Muscle layer of colon (tissue), 2 donors: ENCODE results near the gene TMCO5A.
"Not testable (repeated sequence)": the region's sequence is repeated elsewhere in the genome, so short reads cannot be mapped to it uniquely, and the experiment has no call there.

Source experiments
- H3K27ac ChIP-seq: one replicate; pipeline ENCODE4 v1.7.0; 2013; ENCODE audit warnings: low read depth, mild to moderate bottlenecking, low read length, moderate library complexity
- H3K27me3 ChIP-seq, 2 donors: one replicate each; pipeline ENCODE4 v1.7.0; 2013; ENCODE audit warnings: low read length in 2 of 2, mild to moderate bottlenecking in 2 of 2; ENCODE audit not compliant: insufficient read depth in 2 of 2, control insufficient read depth in 1 of 2
- H3K36me3 ChIP-seq: one replicate; pipeline ENCODE4 v1.7.0; 2013; ENCODE audit warnings: mild to moderate bottlenecking, low read length; ENCODE audit not compliant: insufficient read depth
- H3K4me1 ChIP-seq: one replicate; pipeline ENCODE4 v1.7.0; 2013; ENCODE audit warnings: mild to moderate bottlenecking, low read length; ENCODE audit not compliant: insufficient read depth
- H3K4me3 ChIP-seq, 2 donors: one replicate each; pipeline ENCODE4 v1.7.0; 2013; ENCODE audit warnings: low read length in 2 of 2, low read depth in 1 of 2, mild to moderate bottlenecking in 1 of 2, moderate library complexity in 1 of 2
- H3K9ac ChIP-seq: one replicate; pipeline ENCODE4 v1.7.0; 2013; ENCODE audit warnings: low read length
- H3K9me3 ChIP-seq: one replicate; pipeline ENCODE4 v1.7.0; 2013; ENCODE audit warnings: mild to moderate bottlenecking, low read length
- donor health status: abdominal sarcoma.
- donor health status: Adenocarcinoma of cecum.

TMCO5A gene

DNA sequence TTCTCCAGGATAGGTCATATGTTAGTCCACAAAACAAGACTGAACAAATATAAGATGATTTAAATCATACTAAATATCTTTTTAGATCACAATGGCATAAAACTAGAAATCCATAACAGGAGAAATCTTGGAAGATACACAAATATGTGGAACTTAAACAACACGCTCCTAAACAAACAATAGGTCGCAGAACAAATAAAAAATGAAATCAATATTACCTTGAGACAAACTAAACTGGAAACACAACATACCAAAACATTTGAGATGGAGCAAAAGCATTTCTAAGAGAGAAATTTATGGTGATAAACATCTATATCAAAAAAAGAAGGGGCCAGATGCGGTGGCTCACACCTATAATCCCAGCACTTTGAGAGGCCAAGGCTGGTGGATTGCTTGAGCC, 8.3 kb upstream of the TMCO5A start:
- Histone ChIP-seq H3K27me3 (no peaks in the 10 kb centered on the region), H3K36me3 (no peaks in the 10 kb centered on the region), H3K9ac (no peak overlapping the region), H3K4me1 (no peaks in the 10 kb centered on the region), H3K27ac (no peak overlapping the region), H3K4me3 (no peak overlapping the region), H3K9me3 (no peaks in the 10 kb centered on the region)

- Histone ChIP-seq H3K4me3 (no peak overlapping the region), H3K9ac (no peak overlapping the region), H3K9me3 (no peaks in the 10 kb centered on the region), H3K27me3 (no peaks in the 10 kb centered on the region), H3K27ac (no peak overlapping the region), H3K36me3 (no peaks in the 10 kb centered on the region), H3K4me1 (no peaks in the 10 kb centered on the region)
These were observed 5.2 kb upstream of the TMCO5A start for GRCh38 chr15:37929238-37929637.

DNA sequence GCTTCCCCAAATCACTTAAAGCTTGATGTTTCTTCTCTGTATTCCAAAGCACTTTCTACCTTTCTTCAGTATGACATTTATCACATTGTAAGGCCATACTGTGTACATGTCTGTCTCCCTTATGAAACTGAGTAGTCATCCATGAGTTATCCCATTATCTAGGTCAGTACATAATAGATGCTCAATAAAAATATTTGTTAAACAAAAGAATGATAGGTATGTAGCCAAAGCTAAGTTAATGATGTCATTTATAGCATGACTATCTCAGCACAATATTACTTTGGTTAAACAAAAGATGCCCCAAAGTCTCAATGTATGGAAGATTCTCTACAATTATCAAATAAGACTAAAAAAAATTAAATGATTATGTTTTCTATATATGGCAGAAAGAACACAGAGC, 3.1 kb upstream of the TMCO5A start:
- H3K9ac ChIP-seq, result no peak overlapping the region

DNA sequence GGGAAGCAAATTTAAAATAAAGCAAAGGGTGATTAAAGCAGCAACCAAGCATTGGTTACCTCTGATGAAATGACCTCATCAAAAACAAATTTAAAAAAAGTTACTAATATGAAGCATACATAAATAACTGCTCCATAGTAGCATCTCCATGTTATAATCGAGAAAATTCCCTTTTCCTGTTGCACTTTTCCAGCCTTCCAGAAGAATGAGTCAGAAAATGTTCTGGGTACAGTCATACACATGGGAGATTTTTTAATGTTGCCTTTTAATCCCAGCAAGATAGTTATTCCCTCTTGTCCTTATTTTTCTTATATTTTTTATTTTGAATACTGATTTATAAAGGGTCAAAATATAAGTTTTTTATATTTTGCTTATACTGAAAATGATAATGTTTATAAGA, 2.6 kb upstream of the TMCO5A start:
- H3K27me3 ChIP-seq, result no peaks in the 10 kb centered on the region
- no peaks in the 10 kb centered on the region for H3K4me1 ChIP-seq
- H3K9me3 ChIP-seq, result no peaks in the 10 kb centered on the region
- no peaks in the 10 kb centered on the region for H3K36me3 ChIP-seq
- no peak overlapping the region for H3K9ac ChIP-seq
- H3K27ac ChIP-seq, result no peak overlapping the region
- no peak overlapping the region for H3K4me3 ChIP-seq

More for the DNA sequence above, 3.1 kb upstream of the TMCO5A start:
- Histone ChIP-seq H3K4me1 (no peaks in the 10 kb centered on the region), H3K27me3 (no peaks in the 10 kb centered on the region), H3K4me3 (no peak overlapping the region), H3K27ac (no peak overlapping the region), H3K9me3 (no peaks in the 10 kb centered on the region), H3K36me3 (no peaks in the 10 kb centered on the region)

DNA sequence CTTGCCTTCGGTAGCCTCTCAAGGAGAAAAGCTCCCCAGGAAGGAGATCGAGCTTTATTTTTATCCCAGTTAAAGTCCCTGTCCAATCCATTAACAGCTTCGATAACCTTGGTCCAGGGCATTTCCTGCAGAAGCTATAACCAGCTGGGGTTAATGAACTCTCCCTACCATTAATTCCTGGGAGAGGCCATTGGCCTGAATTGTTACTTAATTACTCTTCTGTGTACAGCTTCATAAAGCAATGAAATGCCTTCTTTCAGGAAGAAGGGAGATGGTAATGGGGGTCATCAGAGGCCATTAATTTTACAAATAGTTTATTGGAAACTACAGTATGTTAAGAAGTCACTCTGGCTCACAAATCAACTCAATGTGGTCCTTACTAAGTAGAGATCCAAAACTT, 1.9 kb upstream of the TMCO5A start:
- H3K9me3 ChIP-seq, result no peaks in the 10 kb centered on the region
- no peaks in the 10 kb centered on the region for H3K36me3 ChIP-seq
- no peaks in the 10 kb centered on the region for H3K4me1 ChIP-seq
- no peak overlapping the region for H3K9ac ChIP-seq
- no peak overlapping the region for H3K4me3 ChIP-seq
- H3K27ac ChIP-seq, result no peak overlapping the region
- no peaks in the 10 kb centered on the region for H3K27me3 ChIP-seq

GRCh38 chr15:37933666-37934065, 774 bp upstream of the TMCO5A start:
- Histone ChIP-seq H3K9ac (no peak overlapping the region), H3K4me1 (no peaks in the 10 kb centered on the region), H3K4me3 (no peak overlapping the region), H3K27ac (no peak overlapping the region), H3K27me3 (no peaks in the 10 kb centered on the region), H3K36me3 (no peaks in the 10 kb centered on the region), H3K9me3 (no peaks in the 10 kb centered on the region)

GRCh38 chr15:37940876-37941275, 6.4 kb downstream of the TMCO5A start:
- H3K4me3 ChIP-seq, result no peak overlapping the region
- no peaks in the 10 kb centered on the region for H3K27me3 ChIP-seq
- no peaks in the 10 kb centered on the region for H3K9me3 ChIP-seq
- H3K27ac ChIP-seq, result no peak overlapping the region
- H3K36me3 ChIP-seq, result no peaks in the 10 kb centered on the region
- no peak overlapping the region for H3K9ac ChIP-seq
- no peaks in the 10 kb centered on the region for H3K4me1 ChIP-seq

- H3K4me3 ChIP-seq, result no peak overlapping the region
- no peaks in the 10 kb centered on the region for H3K27me3 ChIP-seq
- no peaks in the 10 kb centered on the region for H3K4me1 ChIP-seq
- no peak overlapping the region for H3K27ac ChIP-seq
- no peak overlapping the region for H3K9ac ChIP-seq
- H3K9me3 ChIP-seq, result no peaks in the 10 kb centered on the region
- H3K36me3 ChIP-seq, result no peaks in the 10 kb centered on the region
These were observed 7.3 kb downstream of the TMCO5A start for GRCh38 chr15:37941779-37942178.

DNA sequence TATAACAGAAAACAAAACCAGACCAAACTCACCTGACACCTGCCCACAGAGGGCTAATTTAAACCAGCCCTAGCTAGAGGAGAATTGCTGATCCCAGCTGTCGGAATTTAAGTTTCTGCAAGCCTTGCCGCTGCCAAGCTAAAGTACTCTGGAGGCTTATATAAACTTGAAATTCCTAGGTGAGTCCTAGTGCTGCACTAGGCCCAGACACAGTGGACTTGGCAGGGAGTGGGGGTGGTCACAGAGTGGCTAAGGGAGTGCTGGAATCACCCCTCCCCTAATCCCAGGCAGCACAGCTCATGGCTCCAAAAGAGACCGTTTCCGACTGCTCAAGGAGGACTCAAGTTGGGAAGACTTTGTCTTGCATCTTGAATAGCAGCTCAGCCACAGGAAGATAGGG, 17.6 kb downstream of the TMCO5A start:
- Histone ChIP-seq H3K4me3 (no peak overlapping the region), H3K36me3 (no peaks in the 10 kb centered on the region), H3K27ac (no peak overlapping the region), H3K27me3 (no peaks in the 10 kb centered on the region), H3K4me1 (no peaks in the 10 kb centered on the region), H3K9ac (no peak overlapping the region), H3K9me3 (no peaks in the 10 kb centered on the region)

GRCh38 chr15:37960742-37961141, 26.3 kb downstream of the TMCO5A start:
- H3K4me3 ChIP-seq, H3K9ac ChIP-seq, H3K36me3 ChIP-seq, H3K9me3 ChIP-seq, H3K27me3 ChIP-seq, H3K4me1 ChIP-seq, H3K27ac ChIP-seq: not testable (repeated sequence)

DNA sequence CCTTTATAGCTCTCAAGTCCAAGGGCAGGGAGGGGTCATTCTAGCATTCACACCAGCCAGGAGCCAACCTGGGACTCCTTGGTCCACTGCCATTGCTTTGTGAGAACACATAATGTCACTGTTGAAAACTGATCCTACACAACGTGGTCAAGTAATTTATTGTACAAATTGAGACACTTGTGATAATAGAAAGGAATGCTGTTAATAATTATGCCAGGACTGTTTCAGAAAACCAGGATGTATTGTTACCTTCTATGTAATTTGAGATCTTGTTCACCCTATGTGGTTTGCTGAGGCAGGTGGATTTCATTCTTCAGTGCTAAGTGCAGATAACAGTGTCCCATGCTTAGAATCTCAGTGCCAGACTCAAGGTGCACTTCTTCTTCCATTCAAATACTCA, 33.3 kb downstream of the TMCO5A start:
- no peak overlapping the region for H3K4me3 ChIP-seq
- no peak overlapping the region for H3K27ac ChIP-seq
- H3K4me1 ChIP-seq, result no peaks in the 10 kb centered on the region
- no peak overlapping the region for H3K9ac ChIP-seq
- H3K27me3 ChIP-seq, result no peaks in the 10 kb centered on the region
- no peaks in the 10 kb centered on the region for H3K36me3 ChIP-seq
- H3K9me3 ChIP-seq, result no peaks in the 10 kb centered on the region

DNA sequence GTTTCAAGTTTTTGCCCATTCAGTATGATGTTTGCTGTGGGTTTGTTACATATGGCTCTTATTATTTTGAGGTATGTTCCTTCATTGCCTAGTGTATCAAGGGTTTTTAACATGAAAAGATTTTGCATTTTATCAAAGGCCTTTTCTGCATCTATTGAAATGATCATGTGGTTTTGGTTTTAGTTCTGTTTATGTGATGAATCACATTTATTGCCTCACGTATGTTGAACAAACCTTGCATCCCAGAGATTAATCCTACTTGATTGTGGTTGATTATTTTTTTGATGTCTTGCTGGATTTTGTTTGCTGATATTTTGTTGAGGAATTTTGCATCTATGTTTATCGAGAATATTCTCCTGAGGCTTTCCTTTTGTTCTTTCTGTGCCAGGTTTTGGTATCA, 39.4 kb downstream of the TMCO5A start:
- Histone ChIP-seq H3K27me3 (no peaks in the 10 kb centered on the region), H3K27ac (no peak overlapping the region), H3K9me3 (no peaks in the 10 kb centered on the region), H3K4me1 (no peaks in the 10 kb centered on the region), H3K4me3 (no peak overlapping the region), H3K36me3 (no peaks in the 10 kb centered on the region), H3K9ac (no peak overlapping the region)
